ENCODE results near the gene MMP19.

DNA sequence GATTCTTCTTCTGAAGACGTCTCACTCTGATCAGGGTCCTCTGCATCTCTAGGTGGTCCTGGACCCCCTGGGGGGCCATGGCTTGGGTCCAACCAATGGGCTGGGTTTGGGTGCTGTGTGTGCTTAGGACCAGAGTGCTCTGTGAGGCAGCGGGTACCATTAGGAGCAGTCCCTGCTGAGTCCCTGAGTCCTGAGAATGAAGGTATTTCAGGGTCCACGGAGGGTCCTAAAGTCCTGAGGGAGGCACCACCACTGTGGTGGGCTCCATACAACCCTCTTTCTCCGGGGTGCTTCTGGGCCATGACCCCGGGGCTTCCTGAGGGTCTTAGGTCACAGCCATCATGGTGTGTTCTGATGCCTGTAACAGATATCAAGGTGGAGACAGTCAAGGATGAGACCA is 14.4 kb downstream of the MMP19 start:
- TF ChIP-seq, protein P1, sequence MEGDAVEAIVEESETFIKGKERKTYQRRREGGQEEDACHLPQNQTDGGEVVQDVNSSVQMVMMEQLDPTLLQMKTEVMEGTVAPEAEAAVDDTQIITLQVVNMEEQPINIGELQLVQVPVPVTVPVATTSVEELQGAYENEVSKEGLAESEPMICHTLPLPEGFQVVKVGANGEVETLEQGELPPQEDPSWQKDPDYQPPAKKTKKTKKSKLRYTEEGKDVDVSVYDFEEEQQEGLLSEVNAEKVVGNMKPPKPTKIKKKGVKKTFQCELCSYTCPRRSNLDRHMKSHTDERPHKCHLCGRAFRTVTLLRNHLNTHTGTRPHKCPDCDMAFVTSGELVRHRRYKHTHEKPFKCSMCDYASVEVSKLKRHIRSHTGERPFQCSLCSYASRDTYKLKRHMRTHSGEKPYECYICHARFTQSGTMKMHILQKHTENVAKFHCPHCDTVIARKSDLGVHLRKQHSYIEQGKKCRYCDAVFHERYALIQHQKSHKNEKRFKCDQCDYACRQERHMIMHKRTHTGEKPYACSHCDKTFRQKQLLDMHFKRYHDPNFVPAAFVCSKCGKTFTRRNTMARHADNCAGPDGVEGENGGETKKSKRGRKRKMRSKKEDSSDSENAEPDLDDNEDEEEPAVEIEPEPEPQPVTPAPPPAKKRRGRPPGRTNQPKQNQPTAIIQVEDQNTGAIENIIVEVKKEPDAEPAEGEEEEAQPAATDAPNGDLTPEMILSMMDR (conservative IDR thresholded peaks at IDR 0.05 in 1 of 2, IDR thresholded peaks at IDR 0.05 in 1 of 2; ENCODE audit: extremely low read depth in 1 of 2, insufficient read depth in 1 of 2, low read depth in 1 of 2, low read length in 2 of 2), result no peak
- TF ChIP-seq EZH2 (IDR thresholded peaks at IDR 0.05; ENCODE audit: borderline replicate concordance, low read length), result no peak

Data from mammary epithelial cell (primary cell).